Measurements from ENCODE around the gene PLTP.

The PLTP gene

GRCh38 chr20:45852326-45852725, 59.6 kb downstream of the PLTP start:
- H3K27me3 Mint-ChIP-seq: no peaks in the 10 kb centered on the region
- ATAC-seq (ENCODE audit: low read depth) (no peak), DNase-seq (ENCODE audit: low spot score in 2 of 2) (no peak)
- peaks cover 2% of the 10 kb centered on the region for H3K4me1 Mint-ChIP-seq
- peaks cover 9% of the 10 kb centered on the region for H3K36me3 Mint-ChIP-seq
- H3K4me3 Mint-ChIP-seq: no peak overlapping the region
- H3K9me3 Mint-ChIP-seq: no peaks in the 10 kb centered on the region
- no peak overlapping the region for H3K27ac Mint-ChIP-seq

- Mint-ChIP-seq H3K4me1 (peaks cover 2% of the 10 kb centered on the region), H3K9me3 (no peaks in the 10 kb centered on the region), H3K4me3 (no peak overlapping the region), H3K27ac (no peak overlapping the region), H3K27me3 (no peaks in the 10 kb centered on the region), H3K36me3 (peaks cover 9% of the 10 kb centered on the region)
- no peak for ATAC-seq (ENCODE audit: low read depth)
- DNase-seq (ENCODE audit: low spot score in 2 of 2): no peak
Measured at GRCh38 chr20:45851501-45851900, 60.5 kb downstream of the PLTP start.

DNA sequence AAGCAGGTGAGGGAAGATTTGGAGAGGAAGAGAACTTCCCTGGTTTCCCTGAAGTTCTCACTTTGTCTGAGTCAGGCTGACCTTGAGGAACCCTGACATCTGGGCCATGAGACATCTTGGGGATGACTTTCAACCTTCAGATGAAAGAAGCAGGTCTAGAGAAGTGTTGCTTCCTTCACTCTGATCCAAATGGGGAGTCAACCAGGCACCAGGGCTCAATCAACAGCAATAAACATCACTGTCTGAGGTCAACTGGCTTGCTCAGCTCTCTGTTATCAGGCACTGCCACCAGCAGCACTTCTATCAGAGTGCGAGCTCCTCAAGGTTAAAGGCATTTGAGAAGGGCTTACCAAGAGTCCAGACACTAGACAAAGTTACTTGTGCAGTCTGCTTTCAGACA, 61.0 kb downstream of the PLTP start:
- DNase-seq (ENCODE audit: low spot score in 2 of 2) (no peak), ATAC-seq (ENCODE audit: low read depth) (no peak)
- H3K36me3 Mint-ChIP-seq: peaks cover 9% of the 10 kb centered on the region

GRCh38 chr20:45850238-45850637, 61.7 kb downstream of the PLTP start:
- ATAC-seq (ENCODE audit: low read depth) (no peak), DNase-seq (ENCODE audit: low spot score in 2 of 2) (no peak)
- H3K9me3 Mint-ChIP-seq: no peaks in the 10 kb centered on the region
- no peaks in the 10 kb centered on the region for H3K27me3 Mint-ChIP-seq
- peaks cover 2% of the 10 kb centered on the region for H3K4me1 Mint-ChIP-seq
- H3K4me3 Mint-ChIP-seq: no peak overlapping the region
- H3K36me3 Mint-ChIP-seq: peaks cover 11% of the 10 kb centered on the region
- H3K27ac Mint-ChIP-seq: no peak overlapping the region

More for the DNA sequence above, 61.0 kb downstream of the PLTP start:
- H3K4me1 Mint-ChIP-seq: peaks cover 2% of the 10 kb centered on the region
- no peak overlapping the region for H3K4me3 Mint-ChIP-seq
- H3K9me3 Mint-ChIP-seq: no peaks in the 10 kb centered on the region
- no peaks in the 10 kb centered on the region for H3K27me3 Mint-ChIP-seq
- H3K27ac Mint-ChIP-seq: no peak overlapping the region

- Mint-ChIP-seq H3K36me3 (peaks cover 16% of the 10 kb centered on the region), H3K9me3 (no peaks in the 10 kb centered on the region), H3K27ac (peak overlapping the region; percentile 74), H3K4me3 (no peak overlapping the region), H3K27me3 (no peaks in the 10 kb centered on the region), H3K4me1 (peaks cover 2% of the 10 kb centered on the region)
- ATAC-seq (ENCODE audit: low read depth) (no peak), DNase-seq (ENCODE audit: low spot score in 2 of 2) (no peak)
Measured at GRCh38 chr20:45848969-45849582, 62.9 kb downstream of the PLTP start.
